Measurements from ENCODE around the gene BSG. TPM values are rescaled to one million over a fixed set of nuclear protein-coding genes. Genes with fewer than 3 reads are reported as not detected.
"Not testable (repeated sequence)": the region's sequence is repeated elsewhere in the genome, so short reads cannot be mapped to it uniquely, and the experiment has no call there.

The BSG gene
- polyA plus RNA-seq, 5 donors, result 219 to 458 (median 275) TPM

- DNase-seq, result no peak
These were observed 45.8 kb downstream of the BSG start for GRCh38 chr19:618247-618619.

GRCh38 chr19:618674-619285 is 46.4 kb downstream of the BSG start:
- DNase-seq, result no peak

- DNase-seq, result no peak
These were observed 47.0 kb downstream of the BSG start for GRCh38 chr19:619286-620002.

GRCh38 chr19:620166-620862 is 47.9 kb downstream of the BSG start:
- DNase-seq, result no peak

GRCh38 chr19:621191-621590 is 48.8 kb downstream of the BSG start:
- DNase-seq, result not testable (repeated sequence)

- DNase-seq, result no peak
These were observed 49.4 kb downstream of the BSG start for GRCh38 chr19:621819-622218.

GRCh38 chr19:622666-623065 is 50.3 kb downstream of the BSG start:
- DNase-seq, result no peak

- DNase-seq, result no peak
These were observed 51.0 kb downstream of the BSG start for GRCh38 chr19:623175-623916.

GRCh38 chr19:623974-624373 is 51.6 kb downstream of the BSG start:
- no peak for DNase-seq

GRCh38 chr19:624433-625109 is 52.2 kb downstream of the BSG start:
- no peak for DNase-seq

- DNase-seq, result no peak
These were observed 52.9 kb downstream of the BSG start for GRCh38 chr19:625257-625656.

- DNase-seq, result not testable (repeated sequence)
These were observed 54.2 kb downstream of the BSG start for GRCh38 chr19:626566-626965.

- no peak for DNase-seq
These were observed 55.8 kb downstream of the BSG start for GRCh38 chr19:628168-628567.

GRCh38 chr19:629515-629914 is 57.1 kb downstream of the BSG start:
- DNase-seq, result not testable (repeated sequence)

- DNase-seq, result no peak
These were observed 57.7 kb downstream of the BSG start for GRCh38 chr19:629961-630714.

GRCh38 chr19:632579-633067 is 60.2 kb downstream of the BSG start:
- DNase-seq, result no peak
